Osteoblast (primary cell): ENCODE data around the gene VTI1A. TPM values are rescaled to one million over a fixed set of nuclear protein-coding genes. Genes with fewer than 3 reads are reported as not detected.

Source experiments
- DNase-seq: peaks from one replicate; pipeline ENCODE4 v3.0.0; 2011; ENCODE audit warnings: low spot score, mixed read lengths; ENCODE audit not compliant: insufficient read length; ENCODE audit errors: missing footprints
- H2AFZ ChIP-seq: 2 replicates; pipeline ENCODE4 v1.6.0; 2011; ENCODE audit warnings: mild to moderate bottlenecking, low read length
- H3K27ac ChIP-seq: 2 replicates; pipeline ENCODE4 v1.5.1; 2011; ENCODE audit warnings: mild to moderate bottlenecking, low read depth, low read length, moderate library complexity
- H3K27me3 ChIP-seq: 2 replicates; pipeline ENCODE4 v1.6.0; 2012; ENCODE audit warnings: mild to moderate bottlenecking, control low read depth, inconsistent platforms, low read length, moderate library complexity; ENCODE audit not compliant: insufficient read depth
- H3K36me3 ChIP-seq: 2 replicates; pipeline ENCODE4 v1.5.1; 2011; ENCODE audit warnings: mild to moderate bottlenecking, low read length, control low read depth, moderate library complexity; ENCODE audit not compliant: insufficient read depth
- H3K4me1 ChIP-seq: 2 replicates; pipeline ENCODE4 v1.5.1; 2011; ENCODE audit warnings: mild to moderate bottlenecking, low read length, control low read depth, moderate library complexity; ENCODE audit not compliant: insufficient read depth
- H3K4me2 ChIP-seq: 2 replicates; pipeline ENCODE4 v1.6.0; 2011; ENCODE audit warnings: mild to moderate bottlenecking, low read length; ENCODE audit not compliant: insufficient read depth
- H3K4me3 ChIP-seq: fragments of 200-600 bp; sonication (generic); 3 replicates; pipeline ENCODE4 v1.5.1; 2012; ENCODE audit warnings: mild to moderate bottlenecking, low read length, inconsistent platforms; ENCODE audit not compliant: insufficient read depth
- H3K79me2 ChIP-seq: 2 replicates; pipeline ENCODE4 v1.6.0; 2012; ENCODE audit warnings: mild to moderate bottlenecking, low read length, control low read depth, inconsistent platforms; ENCODE audit not compliant: insufficient read depth
- H3K9me3 ChIP-seq: 2 replicates; pipeline ENCODE4 v1.5.1; 2011; ENCODE audit warnings: low read depth, low read length, control low read depth
- H4K20me1 ChIP-seq: 2 replicates; pipeline ENCODE4 v1.6.0; 2012; ENCODE audit warnings: mild to moderate bottlenecking, low read length, control low read depth; ENCODE audit not compliant: insufficient read depth
- total RNA-seq: library from RNA; depleted of rRNA; stranded (reverse); fragments of >200 nt; gene quantifications from 2 replicates; pipeline ENCODE4 v1.2.3, GENCODE V29; 2012
- TF ChIP-seq, protein P1 (sequence below): IDR thresholded peaks from 2 replicates; pipeline ENCODE4 v1.5.1; 2011; ENCODE audit warnings: mild to moderate bottlenecking, low read depth, low read length, moderate library complexity; ENCODE audit errors: extremely low read depth

The VTI1A gene
- total RNA-seq, 1 donor: 34.7 TPM

DNA sequence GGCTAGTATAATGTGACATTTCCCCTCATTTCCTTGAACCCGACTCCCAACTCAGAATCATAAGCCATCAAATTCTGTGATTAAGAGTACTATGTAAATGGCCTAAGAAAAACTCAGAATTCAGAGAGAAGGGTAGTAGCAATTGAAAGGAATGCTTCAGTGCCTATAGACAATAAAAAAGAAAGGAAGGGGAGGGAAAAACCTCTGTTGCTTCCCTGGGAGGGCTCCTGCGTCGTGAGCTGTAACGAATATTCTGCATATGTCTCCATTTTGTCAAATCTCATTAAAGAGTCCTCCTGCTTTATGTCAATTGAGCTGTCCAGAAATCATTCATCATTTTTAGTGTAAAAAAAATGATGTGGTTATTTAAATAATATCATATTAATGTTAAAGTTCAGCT, 223.0 kb downstream of the VTI1A start:
- Histone ChIP-seq H3K4me3 (no peak overlapping the region), H3K79me2 (no peaks in the 10 kb centered on the region), H3K4me2 (no peak overlapping the region), H2AFZ (no peak overlapping the region), H3K27ac (no peak overlapping the region), H3K4me1 (no peaks in the 10 kb centered on the region), H3K9me3 (no peaks in the 10 kb centered on the region), H3K36me3 (peaks cover 3% of the 10 kb centered on the region), H3K27me3 (no peaks in the 10 kb centered on the region), H4K20me1 (no peaks in the 10 kb centered on the region)
- DNase-seq: no peak
- TF ChIP-seq, protein P1, sequence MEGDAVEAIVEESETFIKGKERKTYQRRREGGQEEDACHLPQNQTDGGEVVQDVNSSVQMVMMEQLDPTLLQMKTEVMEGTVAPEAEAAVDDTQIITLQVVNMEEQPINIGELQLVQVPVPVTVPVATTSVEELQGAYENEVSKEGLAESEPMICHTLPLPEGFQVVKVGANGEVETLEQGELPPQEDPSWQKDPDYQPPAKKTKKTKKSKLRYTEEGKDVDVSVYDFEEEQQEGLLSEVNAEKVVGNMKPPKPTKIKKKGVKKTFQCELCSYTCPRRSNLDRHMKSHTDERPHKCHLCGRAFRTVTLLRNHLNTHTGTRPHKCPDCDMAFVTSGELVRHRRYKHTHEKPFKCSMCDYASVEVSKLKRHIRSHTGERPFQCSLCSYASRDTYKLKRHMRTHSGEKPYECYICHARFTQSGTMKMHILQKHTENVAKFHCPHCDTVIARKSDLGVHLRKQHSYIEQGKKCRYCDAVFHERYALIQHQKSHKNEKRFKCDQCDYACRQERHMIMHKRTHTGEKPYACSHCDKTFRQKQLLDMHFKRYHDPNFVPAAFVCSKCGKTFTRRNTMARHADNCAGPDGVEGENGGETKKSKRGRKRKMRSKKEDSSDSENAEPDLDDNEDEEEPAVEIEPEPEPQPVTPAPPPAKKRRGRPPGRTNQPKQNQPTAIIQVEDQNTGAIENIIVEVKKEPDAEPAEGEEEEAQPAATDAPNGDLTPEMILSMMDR: no peak

- Histone ChIP-seq H3K27ac (no peak overlapping the region), H3K79me2 (no peaks in the 10 kb centered on the region), H3K9me3 (no peaks in the 10 kb centered on the region), H3K27me3 (no peaks in the 10 kb centered on the region), H3K36me3 (peaks cover 3% of the 10 kb centered on the region), H4K20me1 (no peaks in the 10 kb centered on the region), H3K4me1 (no peaks in the 10 kb centered on the region), H3K4me2 (no peak overlapping the region), H3K4me3 (no peak overlapping the region), H2AFZ (no peak overlapping the region)
- TF ChIP-seq, protein P1: no peak
- no peak for DNase-seq
These were observed 224.7 kb downstream of the VTI1A start for GRCh38 chr10:112671743-112672142.

DNA sequence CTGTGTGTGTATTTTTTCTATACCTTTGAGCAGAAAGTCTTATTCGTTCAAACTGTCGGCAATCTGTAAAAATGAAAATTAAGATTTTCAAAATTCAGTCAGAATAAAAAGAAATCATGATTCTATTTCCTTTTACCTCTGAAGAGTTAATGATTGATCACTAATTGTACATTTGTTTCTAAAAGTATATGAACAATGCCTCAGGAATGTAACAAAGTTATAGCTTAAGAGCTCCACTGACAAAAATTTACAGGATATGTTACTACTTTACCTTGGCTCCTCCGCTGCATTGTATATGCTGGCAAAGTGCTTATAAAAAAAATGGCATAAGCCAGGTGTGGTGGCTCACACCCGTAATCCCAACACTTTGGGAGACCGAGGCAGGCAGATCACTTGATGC, 225.7 kb downstream of the VTI1A start:
- no peak overlapping the region for H3K4me2 ChIP-seq
- H3K9me3 ChIP-seq: no peaks in the 10 kb centered on the region
- no peak overlapping the region for H3K4me3 ChIP-seq
- peaks cover 3% of the 10 kb centered on the region for H3K36me3 ChIP-seq
- no peaks in the 10 kb centered on the region for H3K27me3 ChIP-seq
- H4K20me1 ChIP-seq: no peaks in the 10 kb centered on the region
- TF ChIP-seq, protein P1: no peak
- no peak overlapping the region for H3K27ac ChIP-seq
- H3K4me1 ChIP-seq: no peaks in the 10 kb centered on the region
- no peak for DNase-seq
- H2AFZ ChIP-seq: no peak overlapping the region
- H3K79me2 ChIP-seq: no peaks in the 10 kb centered on the region

DNA sequence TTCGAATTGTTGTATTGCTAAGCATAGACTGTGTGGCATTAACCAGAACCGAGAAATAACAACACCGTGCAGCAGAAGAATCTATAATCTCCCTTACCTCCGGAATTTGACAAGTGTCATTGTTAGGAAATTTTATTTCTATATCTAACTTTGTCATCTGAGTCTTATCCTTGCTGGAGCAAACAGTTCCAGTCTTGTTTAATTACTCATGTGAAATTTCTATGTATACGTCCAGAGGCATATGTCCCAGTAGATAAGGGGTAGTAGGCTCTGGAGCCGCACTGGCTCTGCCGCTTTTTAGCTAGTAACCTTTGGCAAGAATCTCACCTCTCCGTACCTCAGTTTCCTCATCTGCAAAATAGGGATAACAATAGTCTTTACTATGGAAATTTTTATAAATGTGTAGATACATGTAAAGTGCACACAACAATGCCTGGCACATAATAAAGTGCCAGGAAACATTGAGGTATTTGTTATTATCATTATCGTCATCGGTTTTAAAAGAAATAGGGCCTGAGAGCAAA, 228.6 kb downstream of the VTI1A start:
- H3K9me3 ChIP-seq: no peaks in the 10 kb centered on the region
- no peaks in the 10 kb centered on the region for H4K20me1 ChIP-seq
- DNase-seq: no peak
- TF ChIP-seq, protein P1: no peak
- H3K4me1 ChIP-seq: no peaks in the 10 kb centered on the region
- H3K79me2 ChIP-seq: no peaks in the 10 kb centered on the region
- no peak overlapping the region for H3K4me3 ChIP-seq
- H3K27ac ChIP-seq: no peak overlapping the region
- no peak overlapping the region for H2AFZ ChIP-seq
- H3K4me2 ChIP-seq: no peak overlapping the region
- H3K36me3 ChIP-seq: peaks cover under 1% of the 10 kb centered on the region
- no peaks in the 10 kb centered on the region for H3K27me3 ChIP-seq
